NCI-H1048 (cell line): ENCODE data around the gene PUDP.
"Not testable (repeated sequence)": the region's sequence is repeated elsewhere in the genome, so short reads cannot be mapped to it uniquely, and the experiment has no call there.

Experiments
- DNase-seq: peaks from one replicate; lab custom pipeline; 2025; lab: John Stamatoyannopoulos, UW

The PUDP gene

DNA sequence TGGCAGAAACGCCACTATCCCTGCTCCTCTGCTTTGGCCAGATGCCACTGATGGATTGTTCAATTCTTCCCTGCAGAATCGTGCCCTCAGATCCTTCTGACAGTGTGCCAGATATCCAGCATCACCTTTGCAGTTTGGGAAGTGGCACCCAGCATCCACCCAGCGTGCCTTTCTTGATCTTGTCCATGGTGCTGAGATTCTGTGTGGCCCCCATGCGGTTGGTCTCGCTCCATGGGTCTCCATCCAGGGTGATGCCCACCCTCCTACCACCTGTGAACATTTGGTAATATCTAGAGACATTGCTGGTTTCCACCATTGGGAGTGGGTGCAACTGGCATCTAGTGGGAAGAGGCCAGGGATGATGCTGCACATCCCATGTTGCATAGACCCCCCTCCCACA lies 121.6 kb downstream of the PUDP start:
- DNase-seq, result not testable (repeated sequence)

DNA sequence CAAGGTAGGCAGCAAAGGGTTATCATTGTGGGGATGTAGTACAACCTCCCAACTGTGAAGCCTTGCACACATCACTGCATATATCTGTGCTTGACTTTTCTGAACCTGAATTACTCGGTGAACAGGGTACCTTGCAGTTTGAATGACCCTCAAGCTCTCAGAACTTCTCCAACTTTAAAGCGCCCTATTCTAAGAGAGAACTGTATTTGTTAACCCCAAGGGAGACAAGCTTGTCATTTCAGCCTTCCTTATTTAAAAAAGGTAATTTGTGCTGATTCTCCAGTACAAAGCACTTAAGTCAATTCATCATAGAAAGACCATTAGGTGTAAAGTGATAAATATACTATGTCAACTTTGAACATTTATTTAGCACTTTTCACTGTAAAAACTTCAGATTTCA lies 122.5 kb downstream of the PUDP start:
- DNase-seq, result no peak

DNA sequence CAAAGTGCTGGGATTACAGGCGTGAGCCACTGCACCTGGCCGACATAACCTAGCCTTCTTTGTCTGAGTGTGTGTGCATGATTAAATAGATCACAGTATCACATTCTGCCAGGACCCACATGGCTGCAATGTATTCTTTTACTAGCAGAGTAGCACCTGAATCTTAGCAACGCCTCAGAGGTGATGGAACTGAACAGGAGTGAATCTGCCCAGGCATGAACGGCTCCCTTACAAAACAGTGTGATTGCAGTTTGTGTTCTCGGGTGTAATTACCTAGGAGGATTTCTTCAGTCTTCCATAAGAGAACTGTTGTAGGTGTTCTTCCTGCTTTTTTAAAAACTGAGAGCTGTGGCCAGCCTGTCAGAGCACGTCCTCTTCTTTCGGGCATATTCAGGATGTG lies 123.1 kb downstream of the PUDP start:
- DNase-seq, result no peak

DNA sequence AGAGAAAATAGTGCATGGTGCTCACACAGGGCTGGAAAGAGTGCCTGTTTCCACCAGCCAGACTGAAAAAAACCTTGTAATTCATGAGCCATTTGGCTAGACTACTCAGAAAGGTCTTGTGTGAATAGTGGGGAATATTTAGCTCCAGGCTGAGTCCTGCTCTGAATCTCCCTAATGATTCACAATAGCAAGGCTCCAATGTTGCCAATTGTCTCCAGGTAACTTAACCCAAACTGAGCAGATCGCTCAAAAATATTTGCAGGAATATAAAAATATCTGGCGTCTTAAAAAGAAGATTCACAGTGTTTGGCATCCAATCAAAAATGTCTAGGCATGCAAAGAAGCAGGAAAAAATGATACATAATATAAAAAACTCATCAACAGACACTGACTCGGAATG lies 125.0 kb downstream of the PUDP start:
- DNase-seq, result not testable (repeated sequence)

DNA sequence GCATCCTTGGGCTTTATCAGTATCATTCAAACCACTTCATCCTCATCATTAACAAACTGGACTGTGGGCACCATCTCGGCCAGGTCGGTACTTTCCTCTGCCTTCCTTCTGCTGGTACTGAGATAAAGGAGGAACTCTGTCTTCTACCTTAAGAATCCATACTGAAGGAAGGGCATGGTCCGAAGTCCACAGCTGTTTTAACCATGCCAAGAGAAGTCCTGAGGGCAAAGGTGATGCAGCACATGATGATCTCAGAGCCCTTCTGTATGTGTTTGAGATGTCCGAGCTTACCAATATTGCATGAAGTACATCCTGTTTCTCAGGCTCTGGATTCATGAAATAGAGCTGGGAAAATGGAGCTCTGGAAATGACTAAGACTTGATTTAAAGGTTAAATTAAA lies 126.0 kb downstream of the PUDP start:
- DNase-seq, result no peak

DNA sequence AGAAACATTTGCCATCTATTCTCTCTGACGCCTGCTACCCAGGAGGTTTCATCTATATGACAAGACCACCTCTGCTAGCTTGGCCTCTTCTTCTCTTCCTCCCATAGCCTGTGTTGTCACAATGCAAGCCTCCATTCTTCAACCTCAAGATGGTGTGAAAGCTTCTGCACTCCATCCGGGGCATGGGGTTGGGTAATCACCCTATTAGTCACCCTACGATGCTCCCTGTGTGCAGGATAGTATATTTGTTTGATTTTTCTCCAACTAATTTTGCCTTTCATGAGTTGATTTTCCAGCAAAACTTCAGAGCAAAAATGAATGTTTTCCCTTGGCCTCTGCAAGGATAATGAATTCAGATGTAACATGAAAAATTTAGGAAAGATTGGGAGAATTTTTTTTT lies 128.4 kb downstream of the PUDP start:
- no peak for DNase-seq

DNA sequence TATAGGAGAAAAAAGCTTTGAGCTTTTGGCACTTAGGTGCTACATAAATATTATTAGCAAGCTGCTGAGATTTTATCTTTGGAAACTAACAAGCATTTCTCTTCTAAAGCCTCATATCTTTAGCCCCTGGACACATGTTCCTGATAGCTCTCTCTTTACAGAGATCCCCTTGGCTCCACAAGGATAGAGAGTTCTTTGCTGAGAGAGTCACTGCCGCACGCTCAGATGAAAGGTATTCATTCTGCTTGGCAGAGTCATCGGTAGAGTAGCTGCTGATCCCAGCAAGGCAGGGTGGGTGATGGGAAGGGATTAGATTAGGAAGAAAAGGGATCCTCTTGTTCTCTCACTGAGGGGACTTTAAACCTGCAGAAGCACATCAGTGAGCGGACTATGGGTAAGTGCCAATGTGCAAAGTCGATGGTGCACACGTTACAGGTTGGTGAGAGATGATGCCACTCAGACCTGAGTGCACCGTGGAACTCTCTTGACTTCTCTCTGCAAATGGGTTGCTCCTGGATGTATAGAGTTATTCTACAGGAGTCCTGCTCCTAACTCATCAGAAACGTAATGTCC lies 135.6 kb downstream of the PUDP start:
- not testable (repeated sequence) for DNase-seq

DNA sequence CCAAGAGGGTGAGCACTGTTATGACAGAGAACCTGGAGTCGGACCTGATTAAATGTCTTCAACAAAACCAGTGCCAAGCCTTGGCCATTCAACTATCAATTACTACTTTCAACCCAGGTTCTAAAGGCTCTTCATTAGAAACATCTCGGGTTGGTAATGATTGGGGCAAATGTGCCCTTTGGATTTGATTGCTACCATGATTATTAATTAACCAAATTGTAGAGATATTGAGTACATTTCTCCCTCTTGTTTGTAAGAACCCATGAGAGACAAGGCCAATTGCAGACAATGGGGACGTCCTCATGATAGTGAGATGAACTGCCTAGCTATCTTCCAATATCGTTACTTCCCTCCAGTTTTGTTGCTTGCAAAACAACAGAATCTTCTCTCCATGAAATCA lies 137.1 kb downstream of the PUDP start:
- not testable (repeated sequence) for DNase-seq

DNA sequence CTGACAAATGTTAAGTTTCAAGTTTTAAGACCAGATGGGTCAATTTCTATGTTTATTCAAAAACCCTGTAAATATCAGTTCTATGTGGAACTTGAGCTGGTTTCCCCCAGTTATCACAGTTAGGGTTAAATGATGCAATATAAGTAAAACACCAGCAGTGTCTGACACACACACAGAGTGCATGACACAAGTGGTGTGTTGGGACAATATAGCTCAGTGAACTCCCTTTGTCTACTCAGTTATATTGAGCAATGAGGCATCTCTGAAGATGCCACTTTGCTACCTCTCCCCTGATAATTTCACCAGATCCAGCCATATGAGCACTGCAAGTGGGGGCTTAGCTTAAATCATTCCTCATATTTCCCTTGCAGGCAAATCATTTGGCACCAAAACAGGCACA lies 140.6 kb downstream of the PUDP start:
- DNase-seq, result not testable (repeated sequence)
